Stimulated activated CD4-positive, alpha-beta T cell treated with anti-CD3 and anti-CD28 coated beads, Interleukin-15, amount 100 ng/mL, for 1 hour (primary cell): ENCODE results near the gene THRB.
"Not testable (repeated sequence)": the region's sequence is repeated elsewhere in the genome, so short reads cannot be mapped to it uniquely, and the experiment has no call there.

ENCODE experiments used
- DNase-seq, 2 donors: peaks; one replicate each; pipeline ENCODE4 v3.0.0-alpha.2; 2020; ENCODE audit warnings: low read depth in 1 of 2, low spot score in 1 of 2

THRB gene

GRCh38 chr3:24120434-24120833 lies 374.2 kb downstream of the THRB start:
- no peak for DNase-seq

- no peak for DNase-seq
Measured at GRCh38 chr3:24119321-24119751, 375.3 kb downstream of the THRB start.

- DNase-seq: no peak
Measured at GRCh38 chr3:24117508-24117907, 377.1 kb downstream of the THRB start.

- no peak for DNase-seq
Measured at GRCh38 chr3:24111711-24112110, 382.9 kb downstream of the THRB start.

GRCh38 chr3:24110051-24110450 lies 384.6 kb downstream of the THRB start:
- DNase-seq: no peak

GRCh38 chr3:24101676-24102168 lies 392.9 kb downstream of the THRB start:
- DNase-seq: no peak

- DNase-seq: no peak
Measured at GRCh38 chr3:24100696-24101402, 393.8 kb downstream of the THRB start.

- no peak for DNase-seq
Measured at GRCh38 chr3:24096695-24097290, 397.9 kb downstream of the THRB start.

GRCh38 chr3:24096271-24096670 lies 398.4 kb downstream of the THRB start:
- DNase-seq: no peak

- DNase-seq: not testable (repeated sequence)
Measured at GRCh38 chr3:24094818-24095217, 399.8 kb downstream of the THRB start.

GRCh38 chr3:24088782-24089181 lies 405.9 kb downstream of the THRB start:
- no peak for DNase-seq

GRCh38 chr3:24087469-24087868 lies 407.2 kb downstream of the THRB start:
- no peak for DNase-seq

GRCh38 chr3:24086617-24087404 lies 407.8 kb downstream of the THRB start:
- no peak for DNase-seq

GRCh38 chr3:24086206-24086605 lies 408.4 kb downstream of the THRB start:
- DNase-seq: no peak

GRCh38 chr3:24072193-24072592 lies 422.5 kb downstream of the THRB start:
- DNase-seq: no peak

GRCh38 chr3:24069045-24069444 lies 425.6 kb downstream of the THRB start:
- no peak for DNase-seq

- DNase-seq: no peak
Measured at GRCh38 chr3:24067483-24067882, 427.2 kb downstream of the THRB start.
